Hepatic stellate cell (primary cell): Measurements from ENCODE around the gene WWOX.

Source experiments
- DNase-seq: peaks from one replicate; pipeline ENCODE4 v3.0.0; 2011; ENCODE audit warnings: low spot score

Gene WWOX

DNA sequence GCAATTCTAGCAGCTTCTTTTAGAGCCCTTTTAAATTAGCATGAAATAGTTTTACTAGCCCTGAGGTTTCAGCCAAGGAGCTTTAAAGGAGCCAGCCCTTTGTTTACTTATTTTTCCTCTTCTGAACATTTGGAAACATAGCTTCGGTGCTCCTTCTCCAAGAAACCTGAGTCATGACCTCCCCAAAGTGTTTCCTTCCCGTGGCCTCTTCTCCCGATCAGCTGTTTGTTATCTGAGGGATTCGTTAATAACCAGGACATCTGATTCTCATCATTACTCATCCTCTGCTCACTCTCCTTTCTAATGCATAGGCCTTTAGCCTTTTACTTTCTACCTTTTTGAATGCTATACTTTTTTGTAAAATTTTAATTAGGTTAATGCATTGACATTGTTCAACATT is 204.5 kb downstream of the WWOX start:
- DNase-seq = no peak

DNA sequence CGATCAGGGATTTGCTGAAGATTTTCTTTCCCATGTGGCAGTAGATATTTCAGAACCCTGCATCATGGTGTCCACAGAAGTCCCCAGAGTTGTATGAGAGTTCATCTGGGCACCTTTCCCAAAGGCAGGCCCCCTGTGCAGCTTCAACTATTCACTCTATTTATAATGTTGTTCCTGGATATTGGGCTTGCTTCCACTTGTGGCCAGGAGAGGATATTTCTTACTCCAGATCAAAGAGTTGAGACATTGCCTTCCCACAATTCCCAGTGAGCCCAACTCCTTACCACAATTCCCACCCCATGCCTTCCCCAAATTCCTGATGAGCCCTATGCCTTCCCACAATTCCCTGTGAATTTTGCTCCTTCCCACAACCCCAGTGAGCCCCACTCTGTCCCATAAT is 206.9 kb downstream of the WWOX start:
- no peak for DNase-seq

DNA sequence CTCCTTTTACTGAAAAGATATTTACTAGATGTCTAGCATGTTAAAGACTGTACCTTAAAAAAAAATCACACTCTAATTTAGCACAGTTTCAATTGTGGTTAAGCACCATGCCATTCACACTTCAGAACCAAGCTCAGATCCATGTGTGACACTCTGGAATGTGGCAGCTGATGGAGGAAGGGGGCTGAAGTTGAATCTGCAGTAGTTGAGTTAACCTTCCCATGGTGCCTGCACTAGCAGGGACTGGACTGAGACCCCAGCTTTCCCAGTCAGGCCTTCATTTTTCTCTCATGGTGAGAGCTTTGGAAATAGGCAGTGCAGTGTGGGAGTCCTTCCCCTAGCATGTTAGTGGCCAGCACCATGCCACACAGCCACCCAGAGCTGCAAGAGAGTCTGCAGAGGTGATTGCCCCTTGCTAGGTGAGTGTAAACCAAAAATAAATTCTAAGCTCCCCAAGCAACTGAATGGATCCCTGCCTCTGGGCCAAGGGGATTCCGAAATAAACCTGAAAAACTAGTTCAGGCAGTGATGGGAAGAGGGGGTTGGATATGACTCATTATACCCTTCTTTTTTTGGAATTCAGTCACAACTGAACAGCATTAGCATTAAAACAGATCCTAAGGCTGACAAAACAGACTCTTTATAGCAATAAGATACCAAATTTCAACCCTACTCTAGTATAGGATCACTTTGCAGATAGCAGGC is 208.5 kb downstream of the WWOX start:
- no peak for DNase-seq

DNA sequence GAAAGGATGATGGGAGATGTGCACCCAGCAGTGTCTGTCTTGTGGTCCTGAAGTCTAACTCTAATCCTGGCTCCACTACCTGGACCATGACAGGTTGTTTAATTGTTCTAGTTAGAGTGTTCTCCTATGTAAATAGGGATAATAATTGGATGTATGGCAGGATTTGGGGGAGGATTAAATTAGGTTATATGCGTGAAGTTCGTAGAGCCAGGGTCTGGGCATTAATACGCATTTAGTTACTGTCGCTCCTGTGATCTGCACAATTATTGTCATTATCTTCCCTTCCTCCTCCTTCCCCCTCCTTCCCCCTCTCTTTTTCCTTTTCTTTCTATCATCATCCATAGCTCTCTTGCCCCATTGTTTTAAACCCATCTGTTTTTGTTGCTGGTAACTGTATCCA is 210.3 kb downstream of the WWOX start:
- no peak for DNase-seq

DNA sequence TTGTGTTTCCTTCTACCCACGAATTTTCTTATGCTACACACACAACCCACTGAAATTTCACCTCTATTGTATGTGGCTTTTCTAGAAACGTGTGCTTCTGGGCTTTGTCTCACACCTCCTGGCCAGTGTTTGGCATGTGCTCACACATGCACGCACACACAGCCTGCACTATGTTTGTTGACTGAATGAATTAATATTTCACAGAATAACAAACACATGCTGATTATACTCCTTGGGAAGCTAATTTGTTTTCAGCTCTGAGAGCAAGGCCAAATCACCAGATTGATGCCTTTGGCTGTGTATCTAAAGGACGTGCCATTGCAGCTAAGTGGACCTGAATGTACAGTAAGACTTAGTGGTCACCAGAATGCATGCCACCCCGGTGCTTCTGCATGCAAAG is 210.7 kb downstream of the WWOX start:
- no peak for DNase-seq

DNA sequence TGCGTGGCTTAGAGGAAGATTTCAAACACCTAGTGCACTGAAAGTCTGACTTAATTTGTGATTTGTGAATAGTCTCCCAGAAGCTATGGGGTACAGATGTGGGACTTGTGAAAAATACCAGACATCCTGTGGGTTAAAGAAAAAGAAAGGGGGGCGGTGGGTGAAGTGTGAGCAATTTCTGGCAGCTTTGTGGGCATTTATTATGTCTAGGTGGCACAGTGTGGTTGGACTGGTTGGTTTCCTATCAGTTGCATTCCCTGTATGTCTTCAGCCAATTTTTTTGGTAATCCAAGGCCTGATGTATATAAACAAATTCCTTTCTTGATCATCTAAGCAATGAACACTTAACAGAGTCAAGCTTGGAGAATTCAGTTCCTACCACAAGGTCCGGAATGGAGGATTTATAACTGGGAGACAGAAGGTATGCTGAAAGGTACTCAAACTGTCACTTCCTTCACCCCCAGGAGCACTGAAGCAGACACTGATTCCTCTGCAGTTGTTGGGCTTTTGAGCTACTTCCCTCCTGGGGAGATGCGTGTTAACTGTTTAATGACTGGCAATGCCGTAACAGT is 211.6 kb downstream of the WWOX start:
- DNase-seq = no peak

DNA sequence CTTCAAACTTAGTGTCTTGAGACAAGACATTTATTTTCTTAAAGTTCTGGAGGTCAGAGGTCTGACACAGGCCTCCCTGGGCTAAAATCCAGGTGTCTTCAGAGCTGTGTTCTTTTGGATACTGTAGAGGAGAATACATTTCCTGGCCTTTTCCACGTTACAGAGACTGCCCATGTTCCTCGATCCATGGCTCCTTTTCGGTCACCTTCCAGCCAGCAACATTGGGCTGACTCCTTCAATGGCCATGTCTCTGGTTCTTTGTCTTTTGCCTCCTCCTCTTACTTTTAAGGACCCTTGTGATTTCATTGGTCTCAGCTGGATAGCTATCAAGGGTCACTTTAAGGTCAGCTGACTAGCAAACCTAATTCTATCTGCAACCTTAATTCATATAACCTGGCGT is 212.4 kb downstream of the WWOX start:
- DNase-seq = no peak

DNA sequence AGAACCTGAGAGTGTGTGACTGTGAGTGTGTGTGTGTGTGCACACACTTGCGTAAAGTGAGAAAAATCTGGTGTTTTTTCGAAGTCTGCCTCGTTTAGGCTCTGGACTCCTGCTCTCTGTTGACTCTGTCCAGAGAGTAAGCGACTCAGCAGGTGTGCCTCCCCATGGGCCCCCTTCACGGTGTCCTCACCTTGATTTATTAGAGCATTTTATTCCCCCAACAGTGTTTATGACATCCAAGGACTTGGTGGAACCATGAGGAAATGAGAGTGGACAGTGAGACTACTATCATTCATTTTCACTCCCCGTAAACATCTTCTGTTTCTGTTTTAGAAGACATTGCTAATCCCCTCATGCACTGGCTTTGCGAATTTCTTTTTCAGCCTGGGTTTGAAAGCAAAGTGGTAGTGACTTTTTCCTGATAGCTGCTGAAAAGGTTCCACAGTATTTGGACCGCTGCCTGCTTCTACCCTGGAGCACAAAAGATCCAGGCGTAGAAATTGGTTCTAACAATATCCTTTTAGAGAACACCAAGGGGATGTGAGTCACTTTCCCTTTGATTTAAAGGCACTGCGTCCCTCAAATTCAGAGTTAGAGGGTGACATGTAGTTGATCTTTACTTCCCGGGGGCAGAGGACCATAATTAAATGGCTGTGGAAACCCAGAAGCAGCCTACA is 218.2 kb downstream of the WWOX start:
- DNase-seq = no peak

DNA sequence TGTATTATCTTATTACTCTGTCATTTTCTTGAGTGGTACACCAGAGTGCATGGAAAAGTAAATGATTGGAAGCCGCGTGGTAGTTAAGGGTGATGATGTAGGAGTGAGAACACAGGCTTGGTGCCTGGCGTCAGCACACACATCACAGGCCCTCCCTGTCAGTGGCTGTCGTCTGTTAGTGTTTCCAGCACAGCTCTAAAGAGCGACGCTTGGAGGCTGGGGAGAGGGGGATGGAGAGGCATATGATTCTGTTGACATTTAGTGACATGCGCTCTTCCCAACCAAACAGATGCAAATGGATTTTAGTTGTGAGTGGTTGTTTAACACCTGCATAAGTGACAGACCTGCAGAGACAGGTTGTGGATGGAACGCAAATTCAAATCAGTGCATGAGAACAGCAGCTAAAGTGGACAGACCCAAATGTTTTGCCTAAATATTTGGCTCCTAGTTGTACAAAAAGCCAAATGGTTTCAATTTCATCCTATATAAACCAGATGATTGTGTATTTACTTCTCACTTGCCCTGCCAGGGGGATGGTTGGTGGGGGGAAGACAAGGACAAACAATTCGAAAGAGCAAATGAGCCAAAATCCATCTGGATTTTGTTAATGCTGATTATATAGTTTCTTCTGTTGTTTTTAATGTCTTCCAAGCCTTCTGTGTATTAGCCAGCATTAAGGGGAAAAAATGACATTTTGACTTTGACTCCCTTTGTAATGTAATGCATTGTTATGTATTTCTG is 222.3 kb downstream of the WWOX start:
- no peak for DNase-seq

DNA sequence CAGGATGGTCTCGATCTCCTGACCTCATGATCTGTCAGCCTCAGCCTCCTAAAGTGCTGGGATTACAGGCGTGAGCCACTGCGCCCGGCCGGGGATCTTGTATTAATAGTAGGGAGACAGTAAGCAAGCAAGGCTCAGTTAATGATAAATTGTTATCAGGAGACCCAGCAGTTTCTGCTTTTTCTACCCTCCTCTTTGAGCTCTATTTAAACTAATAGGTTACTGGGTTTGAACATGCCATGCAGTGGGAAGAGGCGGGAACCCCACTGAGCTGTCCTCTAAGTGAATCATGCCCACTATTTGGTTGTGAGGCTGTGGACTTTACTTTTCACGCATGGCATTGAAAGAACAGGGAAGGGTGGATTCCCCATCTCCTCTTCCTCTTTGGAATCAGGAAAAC is 223.9 kb downstream of the WWOX start:
- no peak for DNase-seq

DNA sequence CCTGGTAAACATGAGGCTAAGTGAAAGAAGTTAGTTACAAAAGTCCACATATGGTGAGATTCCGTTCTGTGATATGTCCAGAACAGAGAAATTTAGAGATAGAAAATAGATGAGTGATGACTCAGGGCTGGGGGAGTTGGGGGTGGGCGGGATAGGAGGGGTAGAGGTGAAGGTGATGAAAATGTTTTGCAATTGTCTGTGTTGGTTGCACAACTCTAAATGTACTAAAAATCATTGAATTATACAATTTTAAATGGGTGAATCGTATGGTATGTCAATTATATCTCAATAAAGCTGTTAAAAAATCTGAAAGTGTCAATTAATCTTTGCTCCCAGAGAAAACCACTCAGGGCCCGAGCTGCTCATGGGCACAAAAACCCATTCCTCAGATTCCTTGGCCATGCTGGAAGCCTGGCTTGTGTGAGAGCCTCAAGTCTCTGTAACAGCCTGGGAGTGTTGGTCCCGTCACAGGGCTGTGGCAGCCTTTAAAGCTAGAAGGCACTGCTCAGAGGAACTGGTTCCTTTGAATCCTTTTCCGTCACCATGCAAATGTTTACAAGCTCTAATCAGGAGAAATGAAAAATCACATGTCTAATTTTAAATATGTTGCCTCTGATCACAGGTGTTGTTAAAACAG is 225.3 kb downstream of the WWOX start:
- no peak for DNase-seq

DNA sequence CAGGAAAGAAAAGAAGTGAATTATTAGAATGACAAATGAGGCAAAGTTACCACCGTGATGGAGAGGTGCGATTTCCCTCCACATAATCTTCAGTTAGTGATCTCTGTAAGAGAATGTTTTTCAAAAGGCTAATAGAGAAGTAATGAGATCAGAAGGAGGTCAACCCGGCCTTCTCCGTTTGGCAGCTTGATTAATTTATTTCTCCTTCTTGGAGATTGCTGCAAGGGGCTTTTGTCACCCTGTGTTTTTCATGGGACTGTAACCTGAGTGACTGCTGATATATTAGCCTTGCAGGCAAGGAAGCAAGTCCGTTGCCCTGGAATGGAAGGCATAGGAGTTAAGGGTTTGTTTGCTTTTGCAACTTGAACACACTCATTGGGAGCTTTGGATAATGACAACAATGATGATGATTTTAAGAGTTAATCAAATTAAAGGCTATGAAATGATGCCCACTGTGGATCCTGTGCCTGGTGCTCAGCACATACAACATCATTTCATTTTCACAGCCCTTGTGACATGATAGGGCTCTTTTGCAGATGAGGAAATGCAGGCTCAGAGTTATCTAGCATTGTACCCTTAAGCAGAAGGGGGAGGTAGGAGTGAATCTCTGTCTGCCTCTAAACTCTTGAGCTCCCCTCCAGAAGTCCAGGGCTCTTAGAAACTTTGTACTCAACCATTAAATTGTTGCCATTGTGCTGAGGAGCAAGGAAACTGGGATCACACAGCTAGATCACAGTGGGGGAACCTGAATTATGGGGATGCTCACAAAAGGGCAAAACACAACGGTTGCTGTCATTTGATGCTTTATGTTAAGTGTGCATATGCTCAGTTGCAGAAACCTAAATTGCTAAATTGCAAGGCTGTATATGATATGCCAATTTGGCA is 226.3 kb downstream of the WWOX start:
- no peak for DNase-seq

DNA sequence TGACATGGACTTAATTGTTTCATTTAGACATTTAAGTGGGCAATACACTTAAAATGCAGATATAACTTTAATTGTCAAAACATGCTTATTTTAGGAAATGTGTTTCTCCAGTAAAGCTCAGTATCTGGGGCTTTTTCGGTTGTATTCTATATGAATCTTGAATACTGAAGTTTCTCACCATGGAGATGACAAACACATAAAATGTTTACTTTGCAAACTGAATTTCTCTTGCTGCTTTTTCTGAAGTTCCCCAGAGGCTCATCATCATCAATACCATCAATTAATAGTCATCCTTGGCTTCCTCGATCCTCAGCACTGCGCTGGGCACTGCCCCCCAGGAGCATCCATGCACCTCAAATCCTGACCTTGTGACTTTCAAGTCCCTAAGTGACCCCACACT is 227.3 kb downstream of the WWOX start:
- DNase-seq = no peak

DNA sequence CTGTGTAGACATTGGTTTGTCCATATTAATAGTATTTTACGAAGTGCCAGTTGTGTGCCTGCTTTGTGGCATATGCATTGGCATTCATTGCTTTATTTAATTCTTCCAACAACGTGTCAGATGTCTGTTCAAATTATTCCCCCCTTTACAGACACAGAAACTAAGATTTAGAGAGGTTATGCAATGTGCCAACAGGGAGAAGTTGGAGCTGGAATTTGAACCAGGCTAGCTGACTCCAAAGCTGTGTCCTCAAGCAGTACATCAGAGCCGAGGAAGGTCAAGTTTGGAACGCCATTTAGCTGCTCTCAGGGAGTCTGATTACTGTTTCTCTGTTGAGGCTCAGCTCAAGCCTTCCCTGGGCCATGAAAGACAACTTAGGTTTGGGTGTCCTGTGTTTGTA is 232.3 kb downstream of the WWOX start:
- no peak for DNase-seq

DNA sequence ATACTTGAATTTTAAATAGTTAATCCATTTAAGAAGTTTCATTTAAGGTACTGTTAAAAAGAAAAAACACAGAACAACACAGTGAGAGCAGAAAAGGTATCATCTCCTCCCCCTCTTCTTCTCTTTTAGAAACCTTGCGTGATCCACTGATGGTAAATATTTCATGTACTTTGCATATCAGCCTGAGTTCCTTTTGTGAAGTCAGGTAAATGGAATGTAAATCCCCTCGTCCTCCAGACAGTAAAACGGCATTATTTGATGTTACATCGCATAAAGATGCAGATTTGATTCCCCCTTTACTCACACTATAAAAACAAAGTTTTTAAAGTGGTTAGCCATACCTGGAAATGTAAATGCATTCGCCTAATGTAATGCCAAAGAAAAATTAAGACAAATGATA is 234.4 kb downstream of the WWOX start:
- no peak for DNase-seq

DNA sequence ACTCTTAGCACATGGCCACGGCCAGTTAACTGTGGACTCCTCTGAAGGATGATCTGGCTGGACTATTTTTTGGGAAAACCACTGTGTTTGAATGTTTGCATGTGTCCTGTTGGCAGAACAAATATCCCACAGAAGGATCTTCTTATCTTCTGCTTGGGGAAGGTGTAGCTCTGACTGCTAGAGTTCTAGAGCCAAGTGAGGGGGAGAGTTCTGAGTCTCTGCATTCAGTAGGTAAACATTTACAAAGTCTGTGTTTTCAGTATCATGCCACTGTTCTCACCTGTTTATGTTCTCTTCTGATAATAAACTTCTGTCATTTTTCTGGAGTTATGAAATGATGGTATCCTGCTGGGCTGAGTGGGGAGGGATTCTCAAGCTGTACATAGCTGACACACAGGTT is 241.1 kb downstream of the WWOX start:
- DNase-seq = no peak

DNA sequence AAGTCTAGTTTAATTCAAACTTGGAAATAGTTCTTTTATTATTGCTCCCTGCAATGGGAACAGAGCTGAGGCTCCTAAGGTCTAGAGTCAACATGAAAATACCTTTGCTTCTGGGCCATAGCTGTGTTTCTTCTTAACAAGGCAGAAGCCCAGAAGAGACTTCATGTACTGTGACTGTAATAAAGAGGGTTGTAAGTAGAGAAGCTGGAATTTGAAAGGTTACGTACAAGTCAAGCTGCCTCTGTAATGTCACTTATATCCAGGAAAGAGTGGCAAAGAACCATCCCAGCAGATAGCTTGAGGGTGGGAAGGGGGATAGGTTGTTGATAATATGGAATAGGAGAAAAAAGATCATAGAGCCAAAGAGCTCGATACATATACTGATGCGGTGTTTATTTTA is 248.6 kb downstream of the WWOX start:
- no peak for DNase-seq

DNA sequence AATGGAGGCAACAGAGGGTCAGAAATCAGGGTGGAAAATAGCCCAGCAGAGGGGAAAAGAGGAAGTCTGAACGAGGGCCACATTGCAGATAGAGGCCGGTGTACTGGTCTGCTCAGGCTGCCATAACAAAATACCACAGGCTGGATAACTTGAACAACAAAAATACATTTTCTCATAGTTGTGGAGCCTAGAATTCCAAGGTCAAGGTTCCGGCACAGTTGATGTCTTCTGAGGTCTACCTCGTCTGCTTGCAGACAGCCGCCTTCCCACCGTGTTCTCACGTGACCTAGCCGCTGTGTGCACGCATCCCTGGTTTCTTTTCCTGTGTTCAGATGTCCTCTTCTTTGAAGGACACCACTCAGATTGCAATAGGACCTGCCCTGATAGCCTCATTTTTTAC is 249.4 kb downstream of the WWOX start:
- no peak for DNase-seq

DNA sequence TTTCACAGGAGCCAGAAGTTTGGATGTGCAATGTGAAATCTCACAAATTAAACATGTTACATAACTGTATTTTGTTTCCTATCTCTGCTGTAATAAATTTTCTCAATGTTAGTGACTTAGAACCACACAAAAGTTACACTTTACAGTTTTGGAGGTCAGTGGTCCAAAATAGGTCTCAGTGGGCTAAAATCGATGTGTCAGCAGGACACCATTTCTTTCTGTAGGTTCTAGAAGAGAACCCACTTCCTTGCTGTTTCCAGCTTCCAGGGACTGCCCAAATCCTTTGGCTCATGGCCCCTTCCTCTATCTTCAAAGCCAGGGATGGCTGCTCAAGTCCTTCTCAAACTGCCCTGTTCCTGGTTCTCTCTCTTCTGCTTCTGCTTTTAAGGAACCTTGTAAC is 252.7 kb downstream of the WWOX start:
- no peak for DNase-seq

DNA sequence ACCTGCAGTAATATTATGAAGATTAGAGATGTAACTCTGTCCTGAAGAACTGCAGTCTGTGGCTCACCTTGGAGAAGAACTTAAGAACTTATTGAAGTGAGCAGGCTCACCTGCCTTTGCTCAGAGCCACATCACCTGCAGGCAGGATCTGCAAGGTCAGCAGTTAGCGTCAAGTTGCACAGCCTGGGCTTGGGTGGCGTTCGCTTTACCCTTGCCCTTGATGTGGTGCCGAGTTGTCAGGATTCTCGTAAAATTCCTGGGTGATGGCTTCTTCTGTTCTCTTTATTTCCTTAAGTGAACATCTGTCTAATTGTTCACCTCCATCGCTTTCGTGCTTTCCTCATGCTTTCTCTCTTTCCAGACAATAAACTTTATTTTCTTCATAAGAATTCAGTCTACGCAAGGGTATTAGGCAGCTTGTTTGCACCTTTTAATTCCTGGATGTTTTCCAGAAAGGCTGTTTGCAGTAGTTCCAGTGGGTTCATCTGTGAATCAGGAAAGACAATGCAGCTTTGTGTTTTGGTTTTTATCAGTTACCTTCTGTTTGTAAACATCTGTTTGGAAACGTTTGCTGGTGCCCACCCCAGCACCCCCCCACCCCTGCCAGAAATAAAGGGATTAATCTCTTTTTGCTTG is 254.3 kb downstream of the WWOX start:
- DNase-seq = no peak

DNA sequence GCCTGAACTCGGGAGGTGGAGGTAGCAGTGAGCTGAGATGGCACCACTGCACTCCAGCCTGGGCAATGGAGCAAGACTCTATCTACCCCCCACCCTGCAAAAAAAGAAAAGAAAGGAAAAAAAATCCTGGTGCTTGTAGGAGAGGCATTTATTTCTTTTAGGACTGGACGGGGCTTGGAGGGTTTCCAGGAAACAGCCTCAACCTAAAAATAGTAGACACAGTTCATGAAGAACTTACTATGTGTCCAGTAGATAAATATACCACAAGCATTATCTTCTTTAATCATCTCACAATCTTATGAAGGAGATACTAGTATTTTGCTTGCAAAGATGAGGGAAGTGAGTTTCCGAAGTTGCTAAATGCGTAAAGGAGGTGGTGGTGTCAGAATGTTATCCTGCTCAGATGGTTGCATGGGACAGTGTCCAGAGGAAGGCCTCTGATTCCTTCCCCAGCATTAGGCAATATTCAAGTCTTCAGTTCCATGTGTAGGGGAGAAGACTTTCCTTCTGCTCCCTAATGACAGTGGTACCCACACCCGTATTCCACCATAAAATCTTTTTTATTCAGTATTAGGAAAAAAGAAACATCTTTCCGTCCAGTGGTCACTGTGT is 263.2 kb downstream of the WWOX start:
- no peak for DNase-seq
